NCI-H748 (cell line): ENCODE data around the gene BLOC1S5.
A peak's percentile ranks its signal among the peaks of the same experiment; 100 is the strongest.

Source experiments
- DNase-seq: peaks from one replicate; lab custom pipeline; 2025; ENCODE audit not compliant: unreplicated experiment; lab: John Stamatoyannopoulos, UW

Gene BLOC1S5, protein sequence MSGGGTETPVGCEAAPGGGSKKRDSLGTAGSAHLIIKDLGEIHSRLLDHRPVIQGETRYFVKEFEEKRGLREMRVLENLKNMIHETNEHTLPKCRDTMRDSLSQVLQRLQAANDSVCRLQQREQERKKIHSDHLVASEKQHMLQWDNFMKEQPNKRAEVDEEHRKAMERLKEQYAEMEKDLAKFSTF

DNA sequence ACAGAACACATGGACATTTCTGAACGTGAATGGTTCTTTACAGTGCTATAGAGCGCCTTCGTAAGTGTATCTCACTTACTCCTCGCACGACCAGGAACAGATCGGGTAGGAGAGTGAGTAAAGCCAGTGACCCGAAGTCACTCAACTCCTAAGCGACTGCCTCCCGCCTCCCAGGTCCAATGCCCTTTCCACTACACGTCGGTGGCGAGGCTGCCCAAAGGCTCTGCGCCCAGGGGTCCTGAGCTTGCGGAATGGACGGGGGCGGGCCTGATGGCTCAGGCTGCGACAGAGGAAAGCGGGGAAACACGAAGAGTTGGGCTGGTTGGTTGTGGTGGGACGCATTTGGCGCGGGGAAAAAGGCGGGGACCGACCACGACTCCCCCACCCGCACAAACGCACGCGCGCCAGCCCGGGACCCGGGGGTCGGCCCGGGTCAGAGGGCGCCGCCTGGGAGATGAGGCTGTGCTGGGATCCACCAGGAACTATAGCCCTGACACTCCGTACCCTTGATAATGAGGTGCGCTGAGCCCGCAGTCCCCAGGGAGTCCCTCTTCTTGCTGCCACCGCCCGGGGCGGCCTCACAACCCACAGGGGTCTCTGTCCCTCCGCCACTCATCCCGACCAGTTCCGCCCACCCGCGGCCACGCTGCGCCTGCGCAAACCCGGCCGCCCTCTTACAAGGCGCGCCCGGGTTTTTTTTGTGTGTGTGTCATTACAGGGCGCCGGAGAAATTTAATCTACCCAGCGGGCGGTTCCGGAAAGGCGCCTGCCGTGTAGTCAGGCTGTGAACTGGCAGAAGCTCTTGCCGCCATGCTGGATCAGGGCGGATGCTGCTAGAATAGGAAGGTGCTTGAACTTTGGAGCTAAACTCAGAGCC, at the start of gene BLOC1S5:
Gene BLOC1S5 (minus strand): TSS at position 629 of the 877 bp plus-strand sequence. CDS start 13 bp downstream, at position 616.
- peak; percentile 99 for DNase-seq

DNA sequence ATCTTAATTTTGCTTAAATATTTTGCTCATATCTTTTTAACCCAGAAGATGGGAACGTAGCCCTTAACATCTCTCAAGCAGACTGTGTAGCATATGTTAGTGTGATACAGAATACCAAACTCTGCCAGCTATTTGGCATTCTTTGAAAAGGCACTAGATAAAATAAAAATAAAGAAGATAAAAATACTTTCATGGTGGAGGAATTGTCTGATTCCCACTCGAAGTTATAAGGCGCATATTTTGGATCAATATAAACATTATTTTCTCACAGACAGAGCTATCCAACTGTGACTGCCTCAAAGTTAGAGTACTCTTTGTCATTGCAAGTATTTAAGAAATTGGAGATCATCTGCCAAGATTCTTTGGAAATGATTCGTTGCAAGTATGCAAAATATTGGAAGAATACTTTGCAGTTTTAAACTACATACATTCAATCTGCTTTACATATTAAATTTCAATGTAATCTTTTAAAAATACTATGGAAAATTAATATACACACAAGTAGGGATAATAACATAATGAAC, 49.0 kb upstream of the BLOC1S5 start:
- no peak for DNase-seq

DNA sequence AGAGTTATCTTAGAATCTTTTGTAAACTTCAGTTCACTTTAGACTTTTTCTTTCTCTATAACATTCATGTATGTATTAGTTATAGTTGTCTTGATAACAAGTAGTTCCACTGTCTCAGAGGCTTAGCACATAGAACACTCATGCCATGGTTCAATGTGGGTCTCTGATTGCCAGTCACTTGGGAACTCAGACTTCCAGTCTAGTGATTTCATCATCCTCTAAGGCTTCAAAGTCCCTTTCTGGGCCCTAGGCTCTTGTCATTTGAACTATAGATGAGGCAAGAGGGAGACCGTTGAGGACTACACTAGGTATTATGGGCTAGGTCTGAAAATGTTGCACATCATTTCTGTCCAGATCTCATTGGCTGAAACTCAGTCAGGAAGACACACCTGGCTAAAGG, 46.5 kb upstream of the BLOC1S5 start:
- DNase-seq, result no peak

DNA sequence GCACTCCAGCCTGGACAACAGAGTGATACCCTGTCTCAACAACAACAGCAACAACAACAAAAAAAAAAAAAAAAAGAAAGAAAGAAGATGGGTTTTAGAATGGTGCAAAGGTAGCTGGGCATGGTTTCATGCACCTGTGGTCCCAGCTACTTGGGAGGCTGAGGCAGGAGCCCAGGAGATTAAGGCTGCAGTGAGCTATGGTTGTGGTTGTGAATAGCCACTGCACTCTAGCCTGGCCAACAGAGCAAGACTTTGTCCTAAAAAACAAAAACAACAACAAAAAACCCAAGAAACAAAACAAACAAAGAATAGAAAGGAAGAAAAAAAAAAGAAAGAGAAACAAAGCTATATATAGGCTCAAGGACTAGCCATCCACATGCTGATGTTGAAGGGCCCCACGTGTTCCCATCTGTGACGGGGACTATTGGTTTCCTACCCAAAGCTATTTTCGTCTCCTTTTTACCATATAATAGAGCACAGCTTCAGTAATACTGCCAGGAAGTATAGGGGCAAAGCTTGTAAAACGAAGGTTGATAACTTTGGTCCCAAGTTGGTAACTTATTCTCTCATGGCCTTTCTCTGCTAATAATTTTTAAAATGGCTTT, 46.0 kb upstream of the BLOC1S5 start:
- no peak for DNase-seq

DNA sequence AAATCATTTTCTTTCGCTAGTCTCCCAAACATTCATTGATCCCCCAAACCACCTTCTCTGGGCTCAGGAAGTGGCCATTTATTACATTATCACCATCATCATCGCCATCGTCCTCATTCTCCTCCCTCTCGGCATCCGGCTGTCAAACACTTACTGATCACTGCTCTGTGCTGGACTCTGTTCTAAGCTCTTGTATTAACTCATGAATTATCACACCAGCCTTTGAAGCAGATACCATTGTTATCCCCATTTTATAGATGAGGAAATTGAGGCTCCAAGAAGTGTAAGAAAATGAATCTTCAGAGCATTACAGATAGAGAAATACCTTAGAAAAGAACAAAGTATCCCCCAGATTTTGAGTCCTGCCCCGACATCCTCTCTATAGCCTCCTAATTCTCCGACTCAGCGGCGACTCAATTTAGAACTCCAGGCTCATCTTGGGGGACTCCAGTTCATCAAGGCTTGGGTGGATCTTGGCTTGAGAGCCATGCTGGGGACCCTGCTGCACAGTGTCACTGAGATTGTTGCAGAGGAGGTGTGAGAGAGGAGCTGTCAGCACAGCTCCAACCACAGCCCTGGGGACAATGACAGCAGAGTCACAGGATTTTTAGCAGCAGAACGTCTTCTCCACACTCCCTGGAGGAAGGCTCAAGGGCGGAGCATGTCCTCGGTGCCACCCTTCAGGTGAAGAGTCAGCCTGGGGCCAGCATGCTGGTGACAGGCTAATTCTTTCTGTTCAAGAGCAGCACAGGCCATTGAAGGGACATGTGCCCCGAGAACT, 44.8 kb upstream of the BLOC1S5 start:
- no peak for DNase-seq

DNA sequence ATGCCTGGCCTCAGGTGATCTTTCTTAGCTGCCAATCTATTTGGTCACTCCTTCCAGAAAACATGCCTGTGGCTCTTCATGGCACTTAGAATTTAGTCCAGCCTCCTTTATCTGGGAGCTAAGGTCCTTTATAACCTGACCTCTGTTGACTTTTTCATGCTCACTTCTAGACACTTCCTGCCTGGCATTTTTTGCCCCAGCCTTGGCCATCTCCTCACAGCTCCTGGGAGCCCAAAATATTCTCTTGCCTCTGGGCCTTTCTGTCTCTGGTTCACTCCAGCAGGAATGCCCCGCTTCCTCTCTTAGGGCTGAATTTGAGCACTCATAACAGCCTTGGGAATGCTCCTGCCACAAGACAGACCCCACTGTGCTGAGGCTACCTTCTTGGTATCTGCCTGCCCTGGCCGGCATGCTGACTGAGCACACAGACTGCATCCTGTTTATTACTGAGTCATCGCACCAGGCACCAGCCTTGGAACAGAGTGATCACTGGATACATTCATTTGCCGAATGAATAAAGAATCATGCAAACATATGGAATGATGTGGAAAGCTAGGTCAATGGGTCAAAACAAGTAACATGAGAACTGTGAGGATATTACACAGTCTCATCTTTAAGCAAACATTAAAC, 44.0 kb upstream of the BLOC1S5 start:
- DNase-seq, result no peak

DNA sequence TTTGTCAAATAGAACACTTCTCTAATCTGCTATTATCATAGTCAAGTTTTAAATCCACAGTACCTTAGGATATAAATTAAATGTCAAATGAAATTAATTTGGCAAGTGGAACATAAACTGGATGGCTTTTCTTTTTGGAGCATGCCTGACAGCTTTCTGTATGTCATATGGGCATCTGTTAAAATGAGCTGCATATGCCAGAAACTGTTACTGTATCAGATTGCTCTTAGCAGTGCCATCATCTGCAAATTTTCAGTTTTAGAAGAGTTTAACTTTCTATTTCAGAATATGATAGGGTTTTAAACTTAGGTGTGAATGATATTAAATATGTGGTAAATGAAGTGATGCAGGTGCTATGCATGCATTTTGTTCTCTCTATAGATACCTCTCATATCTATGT, 41.6 kb upstream of the BLOC1S5 start:
- DNase-seq, result no peak

DNA sequence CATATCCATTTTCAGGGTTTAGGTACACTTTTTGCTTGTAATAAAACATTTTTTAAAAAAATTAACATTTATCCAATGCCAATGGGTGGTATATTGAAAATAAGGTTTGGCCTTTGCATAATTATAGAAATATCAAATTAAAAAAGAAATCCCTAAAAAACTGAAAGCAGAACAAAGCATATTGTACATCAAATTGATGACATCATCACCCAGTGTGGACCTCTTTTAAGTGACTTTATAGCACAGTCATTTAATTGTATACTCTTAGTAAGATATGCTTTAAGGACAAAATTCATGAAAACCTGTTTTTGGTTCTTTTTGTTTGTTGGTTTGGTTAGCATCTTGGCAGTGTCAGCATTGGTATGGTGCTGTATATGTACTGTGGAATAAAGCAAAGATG, 39.5 kb upstream of the BLOC1S5 start:
- DNase-seq, result no peak

DNA sequence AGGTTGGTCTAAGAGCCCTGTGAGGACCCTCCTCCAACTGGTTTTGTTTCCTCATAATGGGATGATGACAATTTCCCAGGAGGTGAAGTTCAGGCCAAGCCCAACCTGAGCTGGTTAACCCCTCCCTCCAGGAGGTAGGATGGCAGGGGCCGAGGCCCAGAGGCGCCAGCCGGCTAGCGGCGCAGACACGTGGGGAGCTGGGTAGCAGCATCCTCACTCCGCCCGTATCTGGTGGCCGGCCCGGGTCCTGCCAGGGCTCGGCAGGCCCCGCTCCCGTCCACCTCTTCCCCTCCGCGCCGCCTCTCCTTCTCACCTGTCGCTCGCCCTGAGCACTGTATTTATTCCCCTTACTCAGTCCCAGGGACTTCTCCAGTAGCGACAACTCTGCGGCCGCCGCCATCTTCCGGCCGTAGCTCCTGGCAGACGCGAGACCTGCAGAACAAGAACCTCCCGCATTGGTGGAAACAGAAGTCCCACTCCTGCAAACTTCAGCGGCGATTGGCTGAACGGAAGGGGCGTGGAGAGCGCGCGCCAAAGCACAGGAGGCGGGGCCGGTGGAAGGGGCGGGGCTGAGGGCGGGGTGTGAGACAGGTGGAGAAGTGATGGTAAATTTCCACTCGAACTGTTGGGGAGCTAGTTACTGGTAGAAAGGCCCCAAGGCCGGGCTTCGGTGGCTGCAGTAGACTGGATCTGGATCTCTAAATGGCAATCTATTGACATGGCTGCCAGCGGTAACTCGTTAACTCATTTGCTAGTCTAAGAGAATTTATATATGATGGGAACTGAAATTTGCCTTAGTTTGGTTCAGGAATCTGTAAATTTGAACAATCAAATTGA, 38.2 kb upstream of the BLOC1S5 start, which contains the start of gene EEF1E1:
Gene EEF1E1 (minus strand): TSS at position 427 of the 837 bp plus-strand sequence. CDS start 27 bp downstream, at position 400.
- peak; percentile 98 for DNase-seq

DNA sequence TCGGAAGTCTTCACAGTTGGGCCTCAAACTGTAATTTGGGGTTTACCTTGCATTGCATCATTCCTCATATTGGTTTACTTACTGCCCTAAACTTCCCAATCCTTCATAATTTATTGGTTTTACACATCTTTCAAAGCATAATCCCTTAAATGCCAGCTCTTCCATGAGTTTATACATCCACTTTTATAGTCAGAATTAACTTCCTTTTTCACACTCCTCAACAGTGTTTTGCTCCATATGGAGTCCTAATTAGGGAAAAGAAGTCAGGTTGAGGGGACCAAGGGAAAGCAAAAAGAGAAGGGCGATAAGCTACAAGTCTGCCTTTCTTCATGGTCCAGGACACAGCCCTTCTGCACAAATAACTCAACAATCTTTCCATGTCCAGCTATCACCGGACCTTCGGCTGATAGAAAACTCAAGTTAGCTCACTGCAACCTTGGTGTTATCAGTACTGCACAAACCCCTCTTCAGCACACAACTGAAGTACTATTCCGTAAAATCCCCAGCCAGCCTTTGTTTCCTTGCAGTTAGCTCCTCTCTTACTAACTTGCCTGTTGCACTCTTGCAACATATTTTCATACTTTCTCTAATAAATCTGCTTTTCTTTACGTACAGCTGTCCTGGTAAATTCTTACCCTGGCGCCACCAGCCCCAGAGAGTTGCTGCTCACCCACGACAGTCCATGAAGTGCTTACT, 36.1 kb upstream of the BLOC1S5 start:
- no peak for DNase-seq

DNA sequence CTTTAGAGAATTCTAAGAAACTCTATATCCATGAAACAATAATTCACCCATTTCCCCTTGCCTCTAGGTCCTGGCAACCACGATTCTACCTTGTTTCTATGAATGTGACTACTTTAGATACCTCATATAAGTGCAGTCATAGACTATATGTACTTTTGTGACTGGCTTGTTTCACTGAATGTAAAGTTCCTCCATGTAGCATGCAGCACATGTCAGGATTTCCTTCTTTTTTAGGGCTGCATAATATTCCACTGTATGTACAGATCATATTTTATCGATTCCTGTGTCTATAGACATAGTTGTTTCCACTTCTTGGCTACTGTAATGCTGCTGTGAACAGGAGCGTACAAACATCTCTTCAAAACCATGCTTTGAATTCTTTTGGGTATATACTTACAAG, 26.5 kb upstream of the BLOC1S5 start:
- DNase-seq, result no peak

DNA sequence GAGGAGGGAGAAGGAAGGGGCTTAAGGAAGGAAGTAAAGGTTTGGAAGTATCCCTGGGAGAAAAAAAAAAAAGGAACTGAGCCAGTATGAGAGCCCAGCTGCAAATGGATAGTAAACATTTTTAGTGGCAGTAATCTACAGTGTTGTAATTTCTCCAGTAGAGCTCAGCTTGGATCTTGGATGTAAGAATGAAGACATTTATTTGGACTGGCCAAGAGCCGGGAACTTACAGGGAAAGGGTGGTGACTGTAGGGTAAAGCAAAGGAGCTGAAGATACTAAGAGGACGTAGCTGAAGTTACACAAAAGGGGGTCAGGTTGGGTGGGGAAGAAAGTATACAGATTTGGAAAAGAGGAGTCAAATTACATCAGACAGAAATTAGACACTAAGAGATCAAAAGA, 24.7 kb upstream of the BLOC1S5 start:
- DNase-seq, result no peak

DNA sequence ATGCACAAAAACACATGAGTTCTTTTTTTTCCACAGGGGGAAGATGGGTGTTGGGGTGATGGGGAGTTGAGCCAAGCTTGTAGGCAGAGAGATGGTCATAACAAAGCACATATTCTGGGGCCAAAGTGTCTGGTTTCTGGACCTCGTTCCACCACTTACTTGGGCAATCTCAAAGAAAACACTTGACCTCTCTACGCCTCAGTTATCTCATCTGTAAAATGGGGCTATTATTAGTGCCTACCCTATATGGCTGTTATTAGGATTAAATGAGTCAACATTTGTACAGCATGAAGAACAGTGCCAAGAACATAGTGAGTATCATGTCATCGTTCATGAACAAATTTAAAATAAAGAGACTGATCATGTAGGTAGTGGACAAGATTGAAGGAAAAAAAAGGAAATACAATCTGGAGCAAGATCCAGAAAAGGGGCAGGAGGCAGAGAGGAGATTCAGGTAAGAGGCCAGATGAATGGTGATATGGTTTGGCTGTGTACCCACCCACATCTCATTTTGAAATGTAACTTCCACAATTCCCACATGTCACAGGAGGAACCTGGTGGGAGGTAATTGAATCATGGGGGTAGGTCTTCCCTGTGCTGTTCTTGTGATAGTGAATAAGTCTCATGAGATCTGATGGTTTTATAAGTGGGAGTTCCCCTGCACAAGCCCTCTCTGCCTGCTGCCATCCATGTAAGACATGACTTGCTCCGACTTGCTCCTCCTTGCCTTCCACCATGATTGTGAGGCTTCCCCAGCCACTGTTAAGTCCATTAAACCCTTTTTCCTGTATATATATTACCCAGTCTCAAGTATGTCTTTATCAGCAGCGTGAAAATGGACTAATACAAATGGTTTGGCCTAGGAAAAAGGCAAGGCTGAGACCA, 23.9 kb upstream of the BLOC1S5 start:
- no peak for DNase-seq

DNA sequence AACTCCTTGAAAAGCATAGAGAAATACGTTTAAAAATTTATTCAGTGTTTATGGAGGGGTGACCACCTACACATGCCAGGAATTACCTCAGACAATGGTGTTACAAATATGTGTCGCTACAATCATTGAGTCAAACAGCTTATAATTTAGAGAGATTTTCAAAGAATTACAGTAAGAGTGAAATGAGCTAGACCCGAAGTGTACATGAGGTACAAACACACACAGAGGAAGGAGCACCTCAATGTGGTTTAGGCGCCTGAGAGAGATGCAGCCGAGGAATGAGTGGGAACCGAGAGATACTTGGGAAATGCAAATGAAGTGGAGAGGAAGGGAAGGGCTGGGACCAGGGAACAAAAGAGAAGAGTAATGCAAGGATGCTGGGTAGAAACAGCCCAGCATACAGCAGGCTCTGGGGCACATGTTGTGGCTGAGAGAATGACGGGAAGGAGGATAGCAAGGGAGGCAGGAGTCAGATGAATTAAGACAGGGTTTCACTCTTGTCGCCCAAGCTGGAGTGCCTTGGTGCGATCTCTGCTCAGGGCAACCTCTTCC, 22.6 kb upstream of the BLOC1S5 start:
- DNase-seq, result no peak

DNA sequence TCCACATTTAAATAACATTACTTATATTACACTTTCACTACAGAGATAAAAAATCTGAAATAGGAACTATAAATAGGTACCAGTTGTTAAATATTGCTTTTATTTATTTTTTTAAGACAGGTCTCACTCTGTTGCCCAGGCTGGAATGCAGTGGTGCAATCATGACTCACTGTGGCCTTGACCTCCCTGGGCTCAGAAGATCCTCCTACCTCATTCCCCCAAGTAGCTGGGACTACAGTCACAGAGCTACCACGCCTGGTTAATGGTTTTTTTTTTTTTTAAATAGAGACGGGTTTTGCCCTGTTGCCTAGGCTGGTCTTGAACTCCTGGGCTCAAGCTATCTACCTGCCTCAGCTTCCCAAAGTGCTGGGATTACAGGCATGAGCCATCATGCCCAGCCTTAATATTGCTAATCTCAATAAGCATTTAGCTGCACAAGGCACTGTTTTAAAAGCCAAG, 20.9 kb upstream of the BLOC1S5 start:
- no peak for DNase-seq

DNA sequence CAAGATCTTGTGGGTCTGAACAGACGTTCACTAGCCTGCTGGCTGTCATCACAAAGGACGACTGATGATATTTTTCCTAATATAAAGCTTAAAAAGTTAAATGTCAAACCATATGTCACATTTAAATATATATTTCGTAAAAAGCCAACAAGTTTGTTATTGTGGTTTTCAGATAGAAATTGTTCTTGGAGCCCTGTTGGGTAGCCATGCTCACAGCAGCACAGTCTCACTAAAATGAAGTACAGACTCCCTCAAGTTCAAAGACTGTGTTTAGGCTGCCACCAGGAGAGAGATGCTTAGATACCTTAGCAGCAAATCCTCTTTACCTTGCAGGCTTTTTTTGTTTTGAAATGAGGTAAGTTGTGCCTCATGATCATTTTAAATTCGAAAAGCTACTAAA, 20.4 kb upstream of the BLOC1S5 start:
- DNase-seq, result no peak

DNA sequence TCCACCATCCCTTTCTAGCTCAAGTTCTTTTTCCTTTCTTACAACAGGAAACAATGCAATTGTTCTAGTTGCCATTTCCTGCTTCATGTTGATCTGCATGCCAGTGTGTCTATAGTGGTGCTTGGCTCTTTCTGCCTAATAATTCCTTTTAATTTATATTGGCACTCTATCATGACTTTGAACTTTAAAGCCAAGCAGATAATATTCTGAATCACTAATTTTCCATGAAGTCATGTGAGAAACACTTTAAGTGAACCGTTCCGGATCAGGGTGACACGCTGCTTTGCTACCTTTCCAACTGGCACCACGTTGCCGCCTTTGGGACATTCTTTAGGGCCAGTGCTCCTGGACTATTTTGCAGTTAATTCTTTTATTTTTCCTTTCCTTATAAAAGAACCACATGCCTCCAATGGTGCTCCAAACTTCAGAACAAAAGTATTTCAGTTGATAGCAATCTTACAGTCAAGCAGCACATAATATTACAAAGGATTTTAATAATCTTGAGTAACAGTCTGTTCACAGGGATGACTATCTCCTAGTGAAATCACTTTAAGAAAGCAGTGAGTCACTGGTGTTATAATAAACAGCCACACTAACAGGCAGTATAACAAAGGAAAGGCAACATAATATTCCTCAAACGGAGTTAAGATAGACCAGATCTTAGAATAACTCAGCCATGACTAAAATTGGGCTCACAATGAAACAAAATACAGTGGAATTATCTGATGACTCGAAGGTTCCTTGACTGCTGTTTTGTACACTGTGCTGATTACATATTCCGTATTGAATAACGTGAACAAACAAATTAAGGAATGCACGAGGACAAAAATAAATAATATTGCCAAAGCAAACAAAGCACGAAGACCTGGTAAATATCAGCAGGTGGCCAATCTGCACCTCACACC, 19.0 kb upstream of the BLOC1S5 start:
- DNase-seq, result peak; percentile 21
